ENCODE data around the gene NACC2.

DNA sequence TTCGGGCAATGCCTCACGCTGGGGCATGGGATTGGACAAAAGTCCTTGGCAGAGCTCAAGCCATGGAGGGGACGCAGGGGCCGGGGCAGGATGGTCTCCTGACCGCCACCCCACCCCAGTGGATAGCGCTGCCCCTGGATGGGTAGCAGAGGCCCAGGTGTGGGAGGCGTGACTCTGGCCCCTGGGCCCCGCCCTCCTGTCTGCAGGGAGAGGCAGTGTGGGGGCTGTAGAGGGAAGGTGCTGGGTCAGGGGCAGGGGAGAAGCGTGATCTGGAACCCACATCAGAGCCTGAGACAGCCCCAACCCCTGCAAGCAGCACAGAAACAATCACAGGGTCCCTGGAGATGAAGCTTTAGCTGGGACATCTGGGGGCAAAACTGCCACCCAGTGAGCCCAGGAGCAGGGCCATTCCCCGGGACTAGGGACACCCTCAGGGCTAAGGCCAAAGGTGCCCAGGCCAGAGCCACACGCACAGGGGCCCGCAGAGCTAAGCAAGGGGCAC is 36.2 kb downstream of the NACC2 start:
- TF ChIP-seq, protein P1, sequence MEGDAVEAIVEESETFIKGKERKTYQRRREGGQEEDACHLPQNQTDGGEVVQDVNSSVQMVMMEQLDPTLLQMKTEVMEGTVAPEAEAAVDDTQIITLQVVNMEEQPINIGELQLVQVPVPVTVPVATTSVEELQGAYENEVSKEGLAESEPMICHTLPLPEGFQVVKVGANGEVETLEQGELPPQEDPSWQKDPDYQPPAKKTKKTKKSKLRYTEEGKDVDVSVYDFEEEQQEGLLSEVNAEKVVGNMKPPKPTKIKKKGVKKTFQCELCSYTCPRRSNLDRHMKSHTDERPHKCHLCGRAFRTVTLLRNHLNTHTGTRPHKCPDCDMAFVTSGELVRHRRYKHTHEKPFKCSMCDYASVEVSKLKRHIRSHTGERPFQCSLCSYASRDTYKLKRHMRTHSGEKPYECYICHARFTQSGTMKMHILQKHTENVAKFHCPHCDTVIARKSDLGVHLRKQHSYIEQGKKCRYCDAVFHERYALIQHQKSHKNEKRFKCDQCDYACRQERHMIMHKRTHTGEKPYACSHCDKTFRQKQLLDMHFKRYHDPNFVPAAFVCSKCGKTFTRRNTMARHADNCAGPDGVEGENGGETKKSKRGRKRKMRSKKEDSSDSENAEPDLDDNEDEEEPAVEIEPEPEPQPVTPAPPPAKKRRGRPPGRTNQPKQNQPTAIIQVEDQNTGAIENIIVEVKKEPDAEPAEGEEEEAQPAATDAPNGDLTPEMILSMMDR (conservative IDR thresholded peaks at IDR 0.05; ENCODE audit: low read depth in 2 of 2): no peak
- TF ChIP-seq POLR2AphosphoS5 (IDR thresholded peaks at IDR 0.05; ENCODE audit: low read depth): no peak
